B cell (primary cell): ENCODE measurements around the gene NLRC5. TPM values are rescaled to one million over a fixed set of nuclear protein-coding genes. Genes with fewer than 3 reads are reported as not detected.

ENCODE experiments used
- ATAC-seq: fragments of 200-7000 bp; cut with Tn5 transposase; one replicate; pipeline ENCODE4 v1.10.0; 2021; ENCODE audit warnings: low read depth, mild to moderate bottlenecking, moderate number of reproducible peaks, moderate library complexity
- CTCF ChIA-PET: fragments of 350-600 bp; sonication (Branson Sonifier 250); formaldehyde crosslinking; loops from one replicate; lab custom pipeline; 2021; ENCODE audit warnings: antibody characterized with exemption, inconsistent platforms; lab: Charles Lee
- POLR2A ChIA-PET: fragments of 350-600 bp; sonication (Branson Sonifier 250); formaldehyde crosslinking; loops from one replicate; lab custom pipeline; 2021; ENCODE audit warnings: antibody characterized with exemption; lab: Charles Lee
- DNase-seq: peaks from one replicate; pipeline ENCODE4 v3.0.0; 2013
- H2AFZ ChIP-seq: 2 replicates; pipeline ENCODE4 v1.6.1; 2012; ENCODE audit warnings: mild to moderate bottlenecking, low read depth, low read length; ENCODE audit not compliant: insufficient read depth, poor library complexity, severe bottlenecking
- H3K27ac ChIP-seq, 2 donors: 1 replicate in 1 of 2; 2 replicates in 1 of 2; pipeline ENCODE4 v1.5.1; 2012 to 2013; ENCODE audit warnings: low read length in 2 of 2, mild to moderate bottlenecking in 2 of 2, moderate library complexity in 1 of 2
- H3K27me3 ChIP-seq, 4 experiments: fragments of 200-600 bp in 1 of 4; sonication (generic) in 1 of 4; replicated peaks in 1 of 4; 1 replicate in 2 of 4; 2 replicates in 2 of 4; pipeline versions ENCODE4 v1.6.1 to v1.7.0; 2013 to 2016; ENCODE audit warnings: low read length in 3 of 4, mild to moderate bottlenecking in 2 of 4, mixed read lengths in 1 of 4, moderate library complexity in 1 of 4; ENCODE audit not compliant: insufficient read depth in 4 of 4, control insufficient read depth in 3 of 4; ENCODE audit errors: control extremely low read depth in 1 of 4
- H3K36me3 ChIP-seq, 2 experiments: replicated peaks in 1 of 2; 1 replicate in 1 of 2; 2 replicates in 1 of 2; pipeline versions ENCODE4 v1.6.1 to v1.7.1; 2013; ENCODE audit warnings: low read length in 1 of 2; ENCODE audit not compliant: insufficient read depth in 2 of 2, control insufficient read depth in 1 of 2; ENCODE audit errors: control extremely low read depth in 1 of 2, extremely low read depth in 1 of 2
- H3K4me1 ChIP-seq, 2 donors: fragments of 200-600 bp in 1 of 2; sonication (generic) in 1 of 2; 1 replicate in 1 of 2; 2 replicates in 1 of 2; pipeline versions ENCODE4 v1.5.1 to v1.6.1; 2013 to 2017; ENCODE audit warnings: low read length in 2 of 2; ENCODE audit not compliant: control insufficient read depth in 2 of 2, insufficient read depth in 2 of 2
- H3K4me2 ChIP-seq: replicated peaks from 2 replicates; pipeline ENCODE3; 2012; ENCODE audit warnings: mild to moderate bottlenecking, low read depth, low read length; ENCODE audit not compliant: poor library complexity, severe bottlenecking
- H3K4me3 ChIP-seq, 5 experiments: fragments of 200-600 bp in 1 of 5; sonication (generic) in 1 of 5; 1 replicate in 3 of 5; 2 replicates in 2 of 5; pipeline versions ENCODE4 v1.5.1 to v1.7.0; 2011 to 2016; ENCODE audit warnings: low read length in 4 of 5, mild to moderate bottlenecking in 4 of 5, low read depth in 2 of 5, control low read depth in 1 of 5, moderate library complexity in 1 of 5; ENCODE audit not compliant: insufficient read depth in 1 of 5; ENCODE audit errors: control extremely low read depth in 1 of 5, extremely low read depth in 1 of 5
- H3K79me2 ChIP-seq: fragments of 200-600 bp; sonication (generic); one replicate; pipeline ENCODE4 v1.6.0; 2016; ENCODE audit warnings: low read length; ENCODE audit not compliant: control insufficient read depth, insufficient read depth
- H3K9ac ChIP-seq: fragments of 200-600 bp; sonication (generic); 2 replicates; pipeline ENCODE4 v1.6.1; 2017; ENCODE audit warnings: mild to moderate bottlenecking, low read length, moderate library complexity
- H3K9me3 ChIP-seq, 3 donors: one replicate each; pipeline versions ENCODE4 v1.6.1 to v1.7.1; 2013; ENCODE audit warnings: low read length in 2 of 3; ENCODE audit not compliant: control insufficient read depth in 2 of 3, insufficient read depth in 1 of 3; ENCODE audit errors: control extremely low read depth in 1 of 3
- H4K20me1 ChIP-seq: 2 replicates; pipeline ENCODE4 v1.6.0; 2012; ENCODE audit warnings: mild to moderate bottlenecking, low read length; ENCODE audit not compliant: insufficient read depth, control insufficient read depth, poor library complexity, severe bottlenecking
- H3K27ac Mint-ChIP-seq: one replicate; pipeline ENCODE4 v1.8.0; 2021; ENCODE audit warnings: mixed read lengths
- H3K27me3 Mint-ChIP-seq: one replicate; pipeline ENCODE4 v1.8.0; 2021; ENCODE audit warnings: mixed read lengths
- H3K4me1 Mint-ChIP-seq: one replicate; pipeline ENCODE4 v1.8.0; 2021; ENCODE audit warnings: mixed read lengths
- H3K4me3 Mint-ChIP-seq: one replicate; pipeline ENCODE4 v1.8.0; 2021; ENCODE audit warnings: mixed read lengths
- H3K9me3 Mint-ChIP-seq: one replicate; pipeline ENCODE4 v1.8.0; 2022; ENCODE audit warnings: mixed read lengths; ENCODE audit not compliant: insufficient read depth
- EZH2 ChIP-seq: IDR thresholded peaks from 2 replicates; pipeline ENCODE4 v1.6.1; 2012; ENCODE audit warnings: borderline replicate concordance, low read depth, mild to moderate bottlenecking, moderate library complexity, low read length; ENCODE audit not compliant: insufficient read depth, poor library complexity, severe bottlenecking
- WGBS: methylation state at CpG from one replicate; pipeline ENCODE4 v1.1.5; 2013; ENCODE audit warnings: missing lambda C conversion rate; ENCODE audit not compliant: insufficient coverage; 5-methylcytosine and 5-hydroxymethylcytosine counted together
- intact Hi-C: fragments of 100-400 bp; cut with micrococcal nuclease; formaldehyde crosslinking; loops from one replicate; pipeline ENCODE4 v1.10.0; 2022
- polyA plus RNA-seq: library from polyadenylated mRNA; depleted of rRNA; stranded (reverse); fragments of >200 nt; gene quantifications from 2 replicates; pipeline ENCODE4 v1.2.3, GENCODE V29; 2012
- total RNA-seq, 2 donors: library from RNA; stranded (reverse); fragments of 120-200 nt in 1 of 2; gene quantifications; 1 replicate in 1 of 2; 2 replicates in 1 of 2; pipeline versions ENCODE4 v1.2.3 to v1.2.4, GENCODE V29; 2013 to 2022
- TF ChIP-seq, protein P1 (sequence below): fragments of 200-600 bp; IDR thresholded peaks from one replicate; pipeline ENCODE4 v1.8.0; 2022; ENCODE audit warnings: antibody characterized with exemption, mild to moderate bottlenecking

NLRC5 gene
- total and polyA plus RNA-seq, 2 donors (not counting 1 experiment from before 2014, with no cell fraction given) = 349 to 510 TPM

DNA sequence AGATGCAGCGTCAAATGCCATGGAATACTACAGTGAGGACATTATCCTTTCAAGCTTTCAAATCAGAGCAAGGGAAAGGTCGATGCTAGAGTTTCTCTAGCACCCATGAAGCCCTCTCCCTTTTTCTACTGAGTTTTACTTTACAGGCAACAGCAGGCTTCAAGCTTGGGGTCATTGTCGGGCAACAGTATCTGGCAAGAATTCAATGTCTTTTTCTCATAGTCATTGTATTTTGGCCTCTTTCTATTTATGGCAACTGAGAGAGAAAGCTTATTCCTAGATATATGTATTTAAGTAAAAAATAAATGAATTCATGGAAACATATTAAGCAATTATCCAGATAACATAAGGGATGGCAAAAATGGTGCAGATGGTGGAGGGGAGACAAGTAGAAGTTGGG lies 28.0 kb upstream of the NLRC5 start:
- Mint-ChIP-seq H3K9me3 (no peaks in the 10 kb centered on the region), H3K4me3 (no peak overlapping the region), H3K27me3 (no peaks in the 10 kb centered on the region), H3K27ac (no peak overlapping the region), H3K4me1 (peaks cover 21% of the 10 kb centered on the region)
- H3K27me3 ChIP-seq = no peaks in the 10 kb centered on the region
- H3K27ac ChIP-seq = no peak overlapping the region
- no peak overlapping the region for H3K4me2 ChIP-seq
- intact Hi-C loops = no loop called here
- no peaks in the 10 kb centered on the region for H4K20me1 ChIP-seq
- CTCF ChIA-PET = interaction anchor here (1.1 to 7.7 kb wide), 6 partner anchors 9 to 123 kb away, joined by 3 to 213 read pairs (median 42); no protein-coding TSS in a partner anchor
- 94% methylated on average over 2 of the region's 3 CpGs for WGBS
- ATAC-seq (no peak), DNase-seq (no peak)
- H3K36me3 ChIP-seq = no peaks in the 10 kb centered on the region
- H3K79me2 ChIP-seq = peaks cover 6% of the 10 kb centered on the region
- H3K4me3 ChIP-seq = no peak overlapping the region
- TF ChIP-seq, protein P1, sequence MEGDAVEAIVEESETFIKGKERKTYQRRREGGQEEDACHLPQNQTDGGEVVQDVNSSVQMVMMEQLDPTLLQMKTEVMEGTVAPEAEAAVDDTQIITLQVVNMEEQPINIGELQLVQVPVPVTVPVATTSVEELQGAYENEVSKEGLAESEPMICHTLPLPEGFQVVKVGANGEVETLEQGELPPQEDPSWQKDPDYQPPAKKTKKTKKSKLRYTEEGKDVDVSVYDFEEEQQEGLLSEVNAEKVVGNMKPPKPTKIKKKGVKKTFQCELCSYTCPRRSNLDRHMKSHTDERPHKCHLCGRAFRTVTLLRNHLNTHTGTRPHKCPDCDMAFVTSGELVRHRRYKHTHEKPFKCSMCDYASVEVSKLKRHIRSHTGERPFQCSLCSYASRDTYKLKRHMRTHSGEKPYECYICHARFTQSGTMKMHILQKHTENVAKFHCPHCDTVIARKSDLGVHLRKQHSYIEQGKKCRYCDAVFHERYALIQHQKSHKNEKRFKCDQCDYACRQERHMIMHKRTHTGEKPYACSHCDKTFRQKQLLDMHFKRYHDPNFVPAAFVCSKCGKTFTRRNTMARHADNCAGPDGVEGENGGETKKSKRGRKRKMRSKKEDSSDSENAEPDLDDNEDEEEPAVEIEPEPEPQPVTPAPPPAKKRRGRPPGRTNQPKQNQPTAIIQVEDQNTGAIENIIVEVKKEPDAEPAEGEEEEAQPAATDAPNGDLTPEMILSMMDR = no peak
- no peak for TF ChIP-seq EZH2
- POLR2A ChIA-PET = no interaction called here
- peaks cover 17 to 22% of the 10 kb centered on the region in 2 donors for H3K4me1 ChIP-seq
- no peaks in the 10 kb centered on the region for H3K9me3 ChIP-seq
- no peak overlapping the region for H3K9ac ChIP-seq
- no peak overlapping the region for H2AFZ ChIP-seq

DNA sequence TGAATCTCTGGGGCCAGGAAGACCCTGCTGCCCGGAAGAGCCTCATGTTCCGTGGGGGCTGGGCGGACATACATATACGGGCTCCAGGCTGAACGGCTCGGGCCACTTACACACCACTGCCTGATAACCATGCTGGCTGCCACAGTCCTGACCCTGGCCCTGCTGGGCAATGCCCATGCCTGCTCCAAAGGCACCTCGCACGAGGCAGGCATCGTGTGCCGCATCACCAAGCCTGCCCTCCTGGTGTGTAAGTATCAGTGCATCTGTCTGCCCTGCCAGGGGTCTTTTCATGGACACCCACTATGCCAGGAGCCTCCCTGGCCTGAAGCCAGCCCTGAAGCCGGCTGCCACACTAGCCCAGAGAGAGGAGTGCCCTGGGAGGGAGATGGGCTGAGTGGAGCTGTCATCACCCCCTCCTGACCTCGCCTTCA lies 27.5 kb upstream of the NLRC5 start, which contains the start of gene CETP:
Gene CETP (plus strand): TSS at position 100 of the 431 bp plus-strand sequence. CDS start 30 bp downstream, at position 130.
- Mint-ChIP-seq H3K4me1 (peaks cover 21% of the 10 kb centered on the region), H3K27ac (no peak within 1 kb of the TSS), H3K27me3 (no peaks in the 10 kb centered on the region), H3K9me3 (no peaks in the 10 kb centered on the region), H3K4me3 (no peak within 1 kb of the TSS)
- no peak within 1 kb of the TSS for H3K9ac ChIP-seq
- CTCF ChIA-PET = interaction anchor here (1.3 to 7.7 kb wide), 7 partner anchors 8 to 85 kb away, joined by 3 to 213 read pairs (median 49); no protein-coding TSS in a partner anchor
- no peaks in the 10 kb centered on the region for H4K20me1 ChIP-seq
- DNase-seq (no peak), ATAC-seq (no peak)
- H3K4me1 ChIP-seq = peaks cover 17 to 22% of the 10 kb centered on the region in 2 donors
- H2AFZ ChIP-seq = no peak within 1 kb of the TSS
- no peak within 1 kb of the TSS for H3K4me2 ChIP-seq
- H3K27me3 ChIP-seq = no peaks in the 10 kb centered on the region
- 80% methylated on average over 12 of the region's 12 CpGs for WGBS
- POLR2A ChIA-PET = no interaction called here
- H3K9me3 ChIP-seq = no peaks in the 10 kb centered on the region
- no peak within 1 kb of the TSS for H3K27ac ChIP-seq
- H3K4me3 ChIP-seq = no peak within 1 kb of the TSS
- intact Hi-C loops = no loop called here
- H3K79me2 ChIP-seq = peaks cover 6% of the 10 kb centered on the region
- TF ChIP-seq, protein P1 = no peak
- no peak for TF ChIP-seq EZH2
- H3K36me3 ChIP-seq = no peaks in the 10 kb centered on the region
